Common myeloid progenitor, CD34-positive (primary cell): ENCODE measurements around the gene SELENOH. TPM values are rescaled to one million over a fixed set of nuclear protein-coding genes. Genes with fewer than 3 reads are reported as not detected.

Source experiments
- CTCF ChIA-PET: fragments of 350-600 bp; sonication (Branson Sonifier 250); formaldehyde crosslinking; loops from one replicate; lab custom pipeline; 2021; ENCODE audit warnings: antibody characterized with exemption; lab: Charles Lee
- POLR2A ChIA-PET: fragments of 350-600 bp; sonication (Branson Sonifier 250); formaldehyde crosslinking; loops from one replicate; lab custom pipeline; 2021; ENCODE audit warnings: antibody characterized with exemption; lab: Charles Lee
- DNase-seq, 3 donors: peaks; one replicate each; pipeline versions ENCODE4 v3.0.0 to v3.0.0-alpha.2; 2013
- H3K27ac ChIP-seq, 2 experiments: 1 replicate in 1 of 2; 2 replicates in 1 of 2; pipeline ENCODE4 v1.7.0; 2013; ENCODE audit warnings: inconsistent platforms in 2 of 2, low read length in 2 of 2, mild to moderate bottlenecking in 2 of 2, low read depth in 1 of 2, moderate library complexity in 1 of 2; ENCODE audit not compliant: severe bottlenecking in 2 of 2, insufficient read depth in 1 of 2, poor library complexity in 1 of 2
- H3K27me3 ChIP-seq, 5 experiments: replicated peaks in 2 of 5; 1 replicate in 3 of 5; 2 replicates in 2 of 5; pipeline versions ENCODE4 v1.6.1 to v1.7.0; 2013; ENCODE audit warnings: low read length in 4 of 5, mild to moderate bottlenecking in 2 of 5, moderate library complexity in 2 of 5, inconsistent platforms in 1 of 5; ENCODE audit not compliant: insufficient read depth in 5 of 5, control insufficient read depth in 4 of 5
- H3K36me3 ChIP-seq, 4 experiments: 1 replicate in 2 of 4; 2 replicates in 2 of 4; pipeline versions ENCODE4 v1.6.1 to v1.7.0; 2013; ENCODE audit warnings: low read length in 3 of 4, control low read depth in 1 of 4, mild to moderate bottlenecking in 1 of 4; ENCODE audit not compliant: control insufficient read depth in 4 of 4, insufficient read depth in 4 of 4
- H3K4me1 ChIP-seq, 4 experiments: 1 replicate in 3 of 4; 2 replicates in 1 of 4; pipeline versions ENCODE4 v1.6.1 to v1.7.1; 2013; ENCODE audit warnings: low read length in 3 of 4, mild to moderate bottlenecking in 3 of 4, control low read depth in 1 of 4, inconsistent platforms in 1 of 4, moderate library complexity in 1 of 4; ENCODE audit not compliant: control insufficient read depth in 4 of 4, insufficient read depth in 4 of 4; ENCODE audit errors: control extremely low read depth in 1 of 4
- H3K4me3 ChIP-seq, 7 experiments: 1 replicate in 4 of 7; 2 replicates in 3 of 7; pipeline versions ENCODE4 v1.5.1 to v1.7.0; 2013; ENCODE audit warnings: mild to moderate bottlenecking in 7 of 7, low read length in 6 of 7, moderate library complexity in 6 of 7, inconsistent platforms in 2 of 7, low read depth in 2 of 7, control low read depth in 1 of 7; ENCODE audit not compliant: insufficient read depth in 4 of 7, control insufficient read depth in 1 of 7; ENCODE audit errors: extremely low read depth in 1 of 7
- H3K9me3 ChIP-seq, 5 experiments: 1 replicate in 4 of 5; 2 replicates in 1 of 5; pipeline versions ENCODE4 v1.6.1 to v1.7.1; 2013; ENCODE audit warnings: low read length in 4 of 5, mild to moderate bottlenecking in 2 of 5, inconsistent platforms in 1 of 5, low read depth in 1 of 5, moderate library complexity in 1 of 5; ENCODE audit not compliant: control insufficient read depth in 4 of 5, insufficient read depth in 2 of 5; ENCODE audit errors: control extremely low read depth in 1 of 5
- WGBS: methylation state at CpG from one replicate; pipeline ENCODE4 v1.1.5; 2013; ENCODE audit not compliant: insufficient coverage; 5-methylcytosine and 5-hydroxymethylcytosine counted together
- polyA plus RNA-seq: library from polyadenylated mRNA; unstranded; fragments of 120-200 nt; gene quantifications from one replicate; pipeline ENCODE4 v1.2.1, GENCODE V29; 2013

The SELENOH gene, protein sequence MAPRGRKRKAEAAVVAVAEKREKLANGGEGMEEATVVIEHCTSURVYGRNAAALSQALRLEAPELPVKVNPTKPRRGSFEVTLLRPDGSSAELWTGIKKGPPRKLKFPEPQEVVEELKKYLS
- polyA plus RNA-seq: 106 TPM

- POLR2A ChIA-PET: interaction anchor here (0.7 to 1.8 kb wide), 4 partner anchors 20 to 101 kb away, joined by 3 to 9 read pairs (median 3); partner anchors contain the start of gene CTNND1
- H3K9me3 ChIP-seq: no peaks in the 10 kb centered on the region
- CTCF ChIA-PET: interaction anchor here (0.6 to 6.4 kb wide), 7 partner anchors 10 to 68 kb away, joined by 3 to 50 read pairs (median 4); partner anchors contain the start of genes BTBD18 and CTNND1
- peak; percentile 97 to 99 (median 99) for DNase-seq
- under 1% methylated on average over 57 of the region's 75 CpGs for WGBS
- H3K4me1 ChIP-seq: peaks cover 13 to 26% (median 20%) of the 10 kb centered on the region in 4 experiments
- H3K4me3 ChIP-seq: peak within 1 kb of the TSS; percentile 72 to 98 (median 91)
- peak within 1 kb of the TSS; percentile 89 to 96 for H3K27ac ChIP-seq
- peaks cover 10 to 66% (median 42%) of the 10 kb centered on the region in 4 experiments for H3K36me3 ChIP-seq
- H3K27me3 ChIP-seq: no peaks in the 10 kb centered on the region
These were observed at the start of gene SELENOH for GRCh38 chr11:57741132-57742086. SELENOH (plus strand) TSS chr11:57741491; CDS start chr11:57741596, 105 bp downstream.

DNA sequence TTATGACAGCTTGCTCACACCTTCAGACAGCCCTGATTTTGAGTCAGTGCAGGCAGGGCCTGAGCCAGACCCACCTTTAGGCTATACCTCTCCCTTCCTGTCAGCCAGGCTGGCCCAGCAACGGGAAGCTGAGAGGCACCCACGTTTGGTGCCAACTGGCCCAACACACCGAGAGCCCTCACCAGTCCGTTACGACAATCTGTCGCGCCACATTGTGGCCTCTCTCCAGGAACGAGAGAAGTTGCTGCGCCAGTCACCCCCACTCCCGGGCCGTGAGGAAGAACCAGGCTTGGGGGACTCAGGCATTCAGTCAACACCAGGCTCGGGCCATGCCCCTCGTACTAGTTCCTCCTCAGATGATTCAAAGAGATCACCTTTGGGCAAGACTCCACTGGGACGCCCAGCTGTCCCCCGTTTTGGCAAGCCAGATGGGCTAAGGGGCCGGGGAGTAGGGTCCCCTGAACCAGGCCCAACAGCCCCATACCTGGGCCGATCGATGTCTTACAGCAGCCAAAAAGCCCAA is 42.4 kb upstream of the SELENOH start:
- 97% methylated on average over 18 of the region's 18 CpGs for WGBS

GRCh38 chr11:57699813-57700212 is 41.5 kb upstream of the SELENOH start:
- CTCF ChIA-PET: interaction anchor here (1.1 kb wide), 1 partner anchor 28 kb away, joined by 3 read pairs; no protein-coding TSS in a partner anchor
- Histone ChIP-seq H3K27ac (no peak overlapping the region), H3K27me3 (no peaks in the 10 kb centered on the region), H3K4me1 (no peaks in the 10 kb centered on the region), H3K36me3 (peaks cover 24 to 86% (median 55%) of the 10 kb centered on the region in 4 experiments), H3K9me3 (no peaks in the 10 kb centered on the region), H3K4me3 (no peak overlapping the region)
- DNase-seq: no peak
- 91% methylated on average over 10 of the region's 10 CpGs for WGBS
- POLR2A ChIA-PET: no interaction called here

More for the DNA sequence above, 42.4 kb upstream of the SELENOH start:
- H3K4me1 ChIP-seq: no peaks in the 10 kb centered on the region
- peaks cover 18 to 85% (median 56%) of the 10 kb centered on the region in 4 experiments for H3K36me3 ChIP-seq
- POLR2A ChIA-PET: no interaction called here
- CTCF ChIA-PET: interaction anchor here (0.7 to 1.1 kb wide), 4 partner anchors 11 to 27 kb away, joined by 3 to 4 read pairs (median 3); no protein-coding TSS in a partner anchor
- no peak overlapping the region for H3K4me3 ChIP-seq
- no peak for DNase-seq
- H3K27ac ChIP-seq: no peak overlapping the region
- no peaks in the 10 kb centered on the region for H3K9me3 ChIP-seq
- no peaks in the 10 kb centered on the region for H3K27me3 ChIP-seq

DNA sequence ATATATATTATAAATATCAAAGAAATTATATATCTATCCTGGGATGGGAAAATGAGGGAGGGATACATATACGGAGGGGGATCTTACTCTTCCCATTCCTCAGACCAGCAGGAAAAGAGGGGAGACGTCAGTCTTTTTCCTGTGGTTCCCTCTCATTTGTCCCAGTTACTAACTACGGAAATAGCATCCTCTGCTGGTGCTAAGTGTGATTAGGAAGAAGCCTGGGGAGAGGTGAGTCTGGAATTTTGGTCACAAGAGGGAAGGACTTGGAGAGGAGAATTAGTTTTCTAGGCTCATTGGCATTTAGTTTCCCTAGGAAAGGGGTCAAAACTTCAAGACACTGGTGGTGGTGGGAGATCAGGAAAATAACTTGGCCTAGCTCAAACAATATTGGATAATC is 40.9 kb upstream of the SELENOH start:
- POLR2A ChIA-PET: no interaction called here
- Histone ChIP-seq H3K4me3 (no peak overlapping the region), H3K36me3 (peaks cover 24 to 83% (median 54%) of the 10 kb centered on the region in 4 experiments), H3K27ac (no peak overlapping the region), H3K4me1 (no peaks in the 10 kb centered on the region), H3K9me3 (no peaks in the 10 kb centered on the region), H3K27me3 (no peaks in the 10 kb centered on the region)
- WGBS: no CpG with 5 or more reads among the region's 3 CpGs
- CTCF ChIA-PET: interaction anchor here (0.7 kb wide), 1 partner anchor 11 kb away, joined by 3 read pairs; no protein-coding TSS in a partner anchor
- DNase-seq: no peak

DNA sequence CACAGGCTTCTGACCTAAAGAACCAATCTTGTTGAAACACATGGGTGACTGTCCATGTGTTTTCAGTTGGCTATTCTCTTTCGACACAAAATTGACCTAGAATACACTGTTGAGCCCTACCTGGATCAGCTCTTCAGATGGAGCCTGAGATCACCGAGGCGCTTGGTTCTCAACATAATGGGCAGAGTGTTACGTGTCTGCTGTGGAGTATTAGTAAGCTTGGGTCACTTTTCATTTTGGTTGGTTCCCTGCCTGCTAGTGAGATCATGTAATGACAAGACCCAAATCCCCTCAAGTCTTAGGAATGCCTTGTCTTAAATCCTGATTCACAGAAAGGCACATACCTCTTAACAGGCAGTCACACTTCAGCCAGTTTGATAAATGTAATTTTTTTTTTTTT is 38.0 kb upstream of the SELENOH start:
- peaks cover 16 to 59% (median 41%) of the 10 kb centered on the region in 4 experiments for H3K36me3 ChIP-seq
- H3K4me3 ChIP-seq: no peak overlapping the region
- POLR2A ChIA-PET: no interaction called here
- H3K27ac ChIP-seq: no peak overlapping the region
- no peaks in the 10 kb centered on the region for H3K9me3 ChIP-seq
- H3K27me3 ChIP-seq: no peaks in the 10 kb centered on the region
- no peaks in the 10 kb centered on the region for H3K4me1 ChIP-seq
- no peak for DNase-seq
- WGBS: 100% methylated on average over 4 of the region's 4 CpGs
- CTCF ChIA-PET: interaction anchor here (1.3 kb wide), 1 partner anchor 15 kb away, joined by 6 read pairs; no protein-coding TSS in a partner anchor

DNA sequence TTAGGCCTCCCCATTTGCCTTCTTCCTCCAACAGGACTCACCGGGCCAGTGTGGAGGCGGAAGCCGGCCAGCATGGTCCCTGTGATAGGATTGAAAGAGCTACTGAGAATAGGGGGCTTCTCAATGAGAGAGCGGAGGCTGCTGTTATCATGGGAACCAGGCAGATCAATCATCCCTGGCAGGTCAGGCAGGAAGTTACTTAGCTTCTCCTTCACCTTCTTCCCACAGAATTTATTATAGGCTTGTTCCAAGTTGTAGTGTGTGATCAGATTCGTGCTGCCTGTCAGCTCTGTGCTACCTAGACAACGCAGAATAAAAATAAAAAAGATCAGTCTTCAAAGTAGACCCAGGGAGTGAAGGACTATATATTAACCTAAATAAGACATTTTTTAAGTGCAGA is 36.4 kb upstream of the SELENOH start:
- ChIA-PET POLR2A (no interaction called here), CTCF (interaction anchor here (0.9 kb wide), 1 partner anchor 96 kb away, joined by 4 read pairs; no protein-coding TSS in a partner anchor)
- H3K27ac ChIP-seq: no peak overlapping the region
- H3K4me3 ChIP-seq: no peak overlapping the region
- H3K4me1 ChIP-seq: no peaks in the 10 kb centered on the region
- no peak for DNase-seq
- peaks cover 8 to 47% (median 27%) of the 10 kb centered on the region in 4 experiments for H3K36me3 ChIP-seq
- H3K9me3 ChIP-seq: no peaks in the 10 kb centered on the region
- H3K27me3 ChIP-seq: no peaks in the 10 kb centered on the region
- WGBS: no CpG with 5 or more reads among the region's 6 CpGs
